Loucy (cell line): ENCODE results near the gene TNRC6C.

ENCODE experiments used
- H2AFZ ChIP-seq: fragments of 200-600 bp; sonication (generic); 2 replicates; pipeline ENCODE4 v1.6.0; 2016; ENCODE audit warnings: antibody characterized with exemption, mild to moderate bottlenecking, low read length, moderate library complexity
- H3F3A ChIP-seq: fragments of 200-600 bp; 2 replicates; pipeline ENCODE4 v1.6.0; 2016; ENCODE audit warnings: antibody characterized with exemption, low read depth, mild to moderate bottlenecking
- H3K27me3 ChIP-seq: fragments of 200-600 bp; sonication (generic); 2 replicates; pipeline ENCODE4 v1.6.1; 2014; ENCODE audit warnings: low read length, mild to moderate bottlenecking; ENCODE audit not compliant: insufficient read depth, poor library complexity, severe bottlenecking
- H3K36me3 ChIP-seq: fragments of 200-600 bp; sonication (generic); 2 replicates; pipeline ENCODE4 v1.6.1; 2016; ENCODE audit warnings: low read length; ENCODE audit not compliant: insufficient read depth
- H3K4me1 ChIP-seq: fragments of 200-600 bp; sonication (generic); 2 replicates; pipeline ENCODE4 v1.5.1; 2014; ENCODE audit warnings: low read length, mild to moderate bottlenecking; ENCODE audit not compliant: insufficient read depth, poor library complexity, severe bottlenecking
- H3K4me2 ChIP-seq: fragments of 200-600 bp; sonication (generic); 2 replicates; pipeline ENCODE4 v1.6.0; 2014; ENCODE audit warnings: antibody characterized with exemption, low read length, low read depth, mild to moderate bottlenecking; ENCODE audit not compliant: poor library complexity, severe bottlenecking
- H3K4me3 ChIP-seq: fragments of 200-600 bp; sonication (generic); 2 replicates; pipeline ENCODE4 v1.5.1; 2014; ENCODE audit warnings: low read length, mild to moderate bottlenecking, mixed read lengths; ENCODE audit not compliant: poor library complexity, severe bottlenecking
- H3K79me2 ChIP-seq: fragments of 200-600 bp; sonication (generic); 2 replicates; pipeline ENCODE4 v1.6.1; 2014; ENCODE audit warnings: low read length; ENCODE audit not compliant: insufficient read depth
- H3K9ac ChIP-seq: fragments of 200-600 bp; sonication (generic); 2 replicates; pipeline ENCODE4 v1.6.0; 2014; ENCODE audit warnings: mild to moderate bottlenecking, low read depth, low read length, moderate library complexity; ENCODE audit not compliant: poor library complexity, severe bottlenecking
- H3K9me2 ChIP-seq: fragments of 200-600 bp; sonication (generic); replicated peaks from 2 replicates; pipeline ENCODE4 v1.6.1; 2016; ENCODE audit warnings: low read depth, low read length, mixed read lengths
- H3K9me3 ChIP-seq: fragments of 200-600 bp; sonication (generic); 2 replicates; pipeline ENCODE4 v1.6.1; 2014; ENCODE audit warnings: mild to moderate bottlenecking, antibody characterized with exemption, low read length, low read depth; ENCODE audit not compliant: insufficient read depth
- H4K20me1 ChIP-seq: fragments of 200-600 bp; sonication (generic); 2 replicates; pipeline ENCODE4 v1.6.0; 2014; ENCODE audit warnings: antibody characterized with exemption, low read length, mild to moderate bottlenecking; ENCODE audit not compliant: insufficient read depth, poor library complexity, severe bottlenecking
- CTCF ChIP-seq: fragments of 200-600 bp; sonication (generic); conservative IDR thresholded peaks from 2 replicates; pipeline ENCODE4 v1.5.1; 2014; ENCODE audit warnings: mild to moderate bottlenecking, antibody characterized with exemption, low read length
- EZH2phosphoT487 ChIP-seq: fragments of 200-600 bp; IDR thresholded peaks from 2 replicates; pipeline ENCODE4 v1.6.1; 2018; ENCODE audit warnings: antibody characterized with exemption, mild to moderate bottlenecking, moderate library complexity, borderline replicate concordance

The TNRC6C gene

DNA sequence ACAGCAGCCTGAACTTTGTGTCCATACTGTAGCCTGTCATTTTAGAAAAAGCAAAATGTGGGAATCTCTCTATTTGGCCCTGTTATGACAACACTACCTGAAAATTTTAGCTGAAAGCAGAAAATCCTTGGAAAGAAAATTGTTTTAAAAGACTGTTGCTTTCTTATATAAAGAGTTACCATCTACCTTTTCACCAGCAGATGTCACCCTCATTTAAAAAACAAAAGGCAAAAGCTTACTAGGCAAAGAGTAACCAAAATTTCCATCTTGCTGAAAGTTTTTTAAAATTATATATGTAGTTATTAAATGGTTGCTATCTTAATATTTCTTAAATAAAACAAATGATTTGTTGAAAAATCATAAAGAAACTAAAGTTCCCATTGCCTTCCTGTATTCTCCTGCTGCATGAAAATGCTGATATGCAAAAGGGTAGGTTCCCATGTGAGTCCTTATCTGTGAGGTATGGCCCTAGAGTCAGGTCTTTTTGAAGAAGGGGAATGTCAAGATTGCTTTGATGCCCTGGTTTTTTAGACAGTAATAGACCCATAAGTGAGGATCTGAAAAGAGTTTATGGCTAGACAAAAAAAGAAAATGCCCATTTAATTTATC is 61.0 kb downstream of the TNRC6C start:
- no peaks in the 10 kb centered on the region for H3K9me2 ChIP-seq
- H4K20me1 ChIP-seq, result peaks cover 10% of the 10 kb centered on the region
- H3K4me3 ChIP-seq, result no peak overlapping the region

DNA sequence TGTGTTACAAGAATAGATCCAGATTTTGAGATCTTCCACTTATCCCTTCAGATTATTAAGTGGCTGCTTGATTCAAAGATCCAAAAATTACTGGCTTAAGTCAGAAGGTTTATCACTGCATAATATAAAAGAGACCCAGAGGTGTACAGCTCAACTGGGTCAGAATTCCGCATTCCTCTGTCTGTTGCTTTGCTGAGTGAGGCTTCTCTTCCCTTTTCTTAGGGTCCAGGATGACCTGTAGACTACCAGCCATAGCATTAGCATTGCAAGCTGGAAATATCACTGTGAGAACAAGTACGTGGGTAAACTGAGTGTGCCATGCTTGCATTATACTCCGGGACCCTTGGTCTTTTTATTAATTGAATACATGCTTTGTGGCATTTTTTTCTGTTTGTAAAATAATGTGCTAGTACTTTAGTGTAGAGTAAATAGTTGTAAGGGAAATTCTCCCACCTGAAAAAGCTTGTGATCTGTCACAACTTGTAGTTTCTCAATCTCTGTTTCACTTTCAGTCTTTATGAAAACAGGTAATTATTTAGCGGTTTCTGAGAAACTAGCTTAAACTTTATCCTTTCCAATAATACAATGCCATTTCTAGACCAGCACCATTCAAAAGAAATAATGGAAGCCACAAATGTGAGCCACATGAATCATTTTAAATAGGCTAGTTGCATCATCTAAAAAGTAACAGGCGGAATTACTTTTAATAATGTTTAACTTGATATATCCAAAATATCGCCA is 61.6 kb downstream of the TNRC6C start:
- Histone ChIP-seq H3K79me2 (no peaks in the 10 kb centered on the region), H3K36me3 (peaks cover 38% of the 10 kb centered on the region; the same call in 1 of the 2 replicates), H3K4me1 (no peaks in the 10 kb centered on the region), H3K27me3 (no peaks in the 10 kb centered on the region), H3K9me2 (no peaks in the 10 kb centered on the region), H4K20me1 (peaks cover 10% of the 10 kb centered on the region), H2AFZ (no peak overlapping the region), H3K9me3 (no peaks in the 10 kb centered on the region), H3K9ac (no peak overlapping the region), H3K4me2 (no peak overlapping the region), H3K4me3 (no peak overlapping the region), H3F3A (no peaks in the 10 kb centered on the region)
- TF ChIP-seq EZH2phosphoT487 (no peak), CTCF (no peak)

More for the DNA sequence above, 61.0 kb downstream of the TNRC6C start:
- peak; percentile 68 for TF ChIP-seq CTCF
- no peak for TF ChIP-seq EZH2phosphoT487
- Histone ChIP-seq H3K4me2 (no peak overlapping the region), H3K9me3 (no peaks in the 10 kb centered on the region), H3K36me3 (peaks cover 45% of the 10 kb centered on the region; the same call in 1 of the 2 replicates), H3K79me2 (no peaks in the 10 kb centered on the region), H3K27me3 (no peaks in the 10 kb centered on the region), H3K9ac (no peak overlapping the region), H3K4me1 (no peaks in the 10 kb centered on the region), H3F3A (no peaks in the 10 kb centered on the region), H2AFZ (no peak overlapping the region)

DNA sequence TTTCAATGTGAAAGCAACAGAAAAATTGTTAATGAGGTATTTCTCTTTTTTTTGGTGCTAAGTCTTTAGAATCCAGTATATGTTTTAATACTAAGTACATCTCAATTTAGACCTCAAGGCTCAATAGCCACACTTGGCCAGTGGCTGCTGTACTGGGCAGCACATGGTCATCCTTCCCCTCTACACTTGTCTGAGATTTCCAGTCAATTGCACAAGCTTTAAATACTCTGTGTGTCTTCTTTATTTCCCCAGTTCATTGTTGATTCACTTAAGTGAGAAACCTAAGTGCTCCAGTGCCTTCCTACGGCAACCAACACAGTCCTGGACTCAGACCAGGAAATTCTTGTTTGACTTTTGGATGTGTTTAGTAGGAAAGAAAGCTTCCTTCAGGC is 62.2 kb downstream of the TNRC6C start:
- Histone ChIP-seq H3K4me1 (no peaks in the 10 kb centered on the region), H4K20me1 (peaks cover 10% of the 10 kb centered on the region), H3F3A (no peaks in the 10 kb centered on the region), H3K79me2 (no peaks in the 10 kb centered on the region), H3K9ac (no peak overlapping the region), H3K4me2 (no peak overlapping the region), H2AFZ (no peak overlapping the region), H3K36me3 (peaks cover 36% of the 10 kb centered on the region; the same call in 1 of the 2 replicates), H3K27me3 (no peaks in the 10 kb centered on the region), H3K9me2 (no peaks in the 10 kb centered on the region), H3K9me3 (no peaks in the 10 kb centered on the region), H3K4me3 (no peak overlapping the region)
- TF ChIP-seq EZH2phosphoT487, result no peak
